Endothelial cell of umbilical vein (primary cell): ENCODE measurements around the gene ARL6IP6. TPM values are rescaled to one million over a fixed set of nuclear protein-coding genes. Genes with fewer than 3 reads are reported as not detected.
"Not testable (repeated sequence)": the region's sequence is repeated elsewhere in the genome, so short reads cannot be mapped to it uniquely, and the experiment has no call there.

ENCODE experiments used
- BruUV-seq: library from RNA; stranded (reverse); fragments of 400-500 nt; replicated peaks from 2 replicates; lab custom pipeline; 2021; lab: Mats Ljungman, UMichigan
- CTCF ChIA-PET: fragments of 300-600, 350-600 bp; sonication (Branson Sonifier 250); formaldehyde crosslinking; loops from one replicate; lab custom pipeline; 2021; ENCODE audit warnings: antibody characterized with exemption, inconsistent platforms; lab: Charles Lee
- POLR2A ChIA-PET: fragments of 300-600, 350-600 bp; sonication (Branson Sonifier 250); formaldehyde crosslinking; loops from one replicate; lab custom pipeline; 2021; ENCODE audit warnings: antibody characterized with exemption, inconsistent platforms; lab: Charles Lee
- DNase-seq: peaks from one replicate; pipeline ENCODE4 v3.0.0-alpha.2; 2011; ENCODE audit warnings: low read depth, low spot score
- FAIRE-seq: peaks from 2 replicates; lab custom pipeline; 2011; peaks lifted over from hg19 to GRCh38; lab: Jason Lieb, UNC
- H2AFZ ChIP-seq: 2 replicates; pipeline ENCODE4 v1.6.0; 2012; ENCODE audit warnings: low read depth, low read length, control low read depth, inconsistent platforms
- H3K27ac ChIP-seq: 2 replicates; pipeline ENCODE4 v1.5.1; 2011; ENCODE audit warnings: low read depth, mild to moderate bottlenecking, control low read depth, low read length, moderate library complexity; ENCODE audit not compliant: insufficient read depth
- H3K27me3 ChIP-seq, 2 experiments: 2 replicates each; pipeline versions ENCODE4 v1.6.0 to v1.6.1; 2011; ENCODE audit warnings: low read length in 2 of 2, mixed read lengths in 1 of 2; ENCODE audit not compliant: control insufficient read depth in 2 of 2, insufficient read depth in 2 of 2
- H3K36me3 ChIP-seq, 2 experiments: 2 replicates in 1 of 2; 3 replicates in 1 of 2; pipeline ENCODE4 v1.5.1; 2011; ENCODE audit warnings: low read length in 2 of 2, mild to moderate bottlenecking in 1 of 2, moderate library complexity in 1 of 2; ENCODE audit not compliant: control insufficient read depth in 2 of 2, insufficient read depth in 2 of 2; ENCODE audit errors: extremely low read depth in 1 of 2
- H3K4me1 ChIP-seq: 3 replicates; pipeline ENCODE4 v1.5.1; 2011; ENCODE audit warnings: mild to moderate bottlenecking, low read length; ENCODE audit not compliant: control insufficient read depth, insufficient read depth; ENCODE audit errors: extremely low read depth
- H3K4me2 ChIP-seq: 2 replicates; pipeline ENCODE4 v1.6.1; 2011; ENCODE audit warnings: low read length, control low read depth, mixed read lengths; ENCODE audit not compliant: insufficient read depth
- H3K4me3 ChIP-seq, 3 experiments: fragments of 200-600 bp in 1 of 3; sonication (generic), shearing (Covaris generic) in 1 of 3; replicated peaks in 1 of 3; 2 replicates each; pipeline ENCODE4 v1.5.1; 2011 to 2016; ENCODE audit warnings: control low read depth in 3 of 3, low read length in 3 of 3, mild to moderate bottlenecking in 2 of 3, inconsistent platforms in 1 of 3, low read depth in 1 of 3, moderate library complexity in 1 of 3; ENCODE audit not compliant: insufficient read depth in 1 of 3
- H3K79me2 ChIP-seq: 2 replicates; pipeline ENCODE4 v1.6.0; 2012; ENCODE audit warnings: low read length, inconsistent platforms; ENCODE audit not compliant: control insufficient read depth, insufficient read depth
- H3K9ac ChIP-seq: replicated peaks from 2 replicates; pipeline ENCODE3; 2011; ENCODE audit warnings: low read length, control low read depth; ENCODE audit not compliant: insufficient read depth; ENCODE audit errors: extremely low read depth
- H3K9me1 ChIP-seq: replicated peaks from 3 replicates; pipeline ENCODE4 v1.6.0; 2011; ENCODE audit warnings: mild to moderate bottlenecking, low read length; ENCODE audit not compliant: control insufficient read depth, insufficient read depth; ENCODE audit errors: extremely low read depth
- H3K9me3 ChIP-seq: replicated peaks from 2 replicates; pipeline ENCODE4 v1.5.1; 2012; ENCODE audit warnings: low read length, inconsistent platforms; ENCODE audit not compliant: control insufficient read depth, insufficient read depth
- H4K20me1 ChIP-seq: replicated peaks from 2 replicates; pipeline ENCODE3; 2011; ENCODE audit warnings: mild to moderate bottlenecking, low read length; ENCODE audit not compliant: control insufficient read depth, insufficient read depth; ENCODE audit errors: extremely low read depth
- CTCF ChIP-seq, 2 donors: IDR thresholded peaks; 1 replicate in 1 of 2; 2 replicates in 1 of 2; pipeline ENCODE4 v1.5.1; 2011; ENCODE audit warnings: low read length in 2 of 2, mild to moderate bottlenecking in 2 of 2, moderate library complexity in 2 of 2, control low read depth in 1 of 2, inconsistent platforms in 1 of 2, low read depth in 1 of 2; ENCODE audit not compliant: insufficient read depth in 1 of 2; ENCODE audit errors: extremely low read depth in 1 of 2
- MYC ChIP-seq: IDR thresholded peaks from one replicate; pipeline ENCODE4 v1.6.1; 2011; ENCODE audit warnings: mild to moderate bottlenecking, low read depth, low read length
- POLR2A ChIP-seq: IDR thresholded peaks from 2 replicates; pipeline ENCODE4 v1.6.1; 2012; ENCODE audit warnings: low read depth, mild to moderate bottlenecking, control low read depth, low read length
- dilution Hi-C: fragments of 300-500 bp; cut with MboI; formaldehyde crosslinking; loops from one replicate; pipeline ENCODE4 v1.15.0; 2019; ENCODE audit warnings: low sequenced_read_pairs; ENCODE audit not compliant: extremely low pct_ligation_motif_present
- intact Hi-C: fragments of 100-400 bp; cut with micrococcal nuclease; formaldehyde crosslinking; loops from one replicate; pipeline ENCODE4 v1.10.0; 2022
- polyA plus RNA-seq, 4 experiments: library from polyadenylated mRNA; depleted of rRNA in 3 of 4; stranded (reverse) in 3 of 4; unstranded in 1 of 4; fragments of >200 nt; gene quantifications; 2 replicates each; pipeline versions ENCODE4 v1.2.1 to v1.2.3, GENCODE V29; 2011 to 2012; ENCODE audit warnings: missing spikeins in 1 of 4
- total RNA-seq: library from RNA; stranded (reverse); gene quantifications from 2 replicates; pipeline ENCODE4 v1.2.3, GENCODE V29; 2021

The ARL6IP6 gene
- total and polyA plus RNA-seq, 2 donors (not counting 3 experiments of a cell fraction or from before 2014, with no cell fraction given), result 36.5 to 57.8 TPM

- POLR2A ChIA-PET, result no interaction called here
- intact Hi-C loops (loop anchor here (1.0 to 5.0 kb wide), 5 partner anchors 566 to 1636 kb away; partner anchors contain the start of genes RPRM and STAM2), dilution Hi-C loops (no loop called here)
- no peaks in the 10 kb centered on the region for H4K20me1 ChIP-seq
- H3K9me3 ChIP-seq, result no peaks in the 10 kb centered on the region
- H3K4me2 ChIP-seq, result no peak overlapping the region
- no peak overlapping the region for H3K27ac ChIP-seq
- FAIRE-seq (peak; percentile 8), DNase-seq (peak; percentile 78)
- no peaks in the 10 kb centered on the region for H3K27me3 ChIP-seq
- CTCF ChIA-PET, result interaction anchor here (0.6 to 0.9 kb wide), 3 partner anchors 11 to 739 kb away, joined by 3 to 4 read pairs (median 3); no protein-coding TSS in a partner anchor
- H3K79me2 ChIP-seq, result peaks cover 1% of the 10 kb centered on the region
- no peak overlapping the region for H3K9ac ChIP-seq
- no peak for TF ChIP-seq MYC
- TF ChIP-seq CTCF (IDR thresholded peaks at IDR 0.05; ENCODE audit: extremely low read depth in 1 of 2, insufficient read depth in 1 of 2, low read depth in 1 of 2, low read length in 2 of 2), result peak; percentile 52
- H3K36me3 ChIP-seq, result peaks cover 1 to 10% of the 10 kb centered on the region in 2 experiments
- no peak overlapping the region for H3K4me3 ChIP-seq
- H3K4me1 ChIP-seq, result peaks cover 5% of the 10 kb centered on the region
- BruUV-seq, result no TSS peak
- no peak overlapping the region for H2AFZ ChIP-seq
- H3K9me1 ChIP-seq, result no peaks in the 10 kb centered on the region
Measured at GRCh38 chr2:152740743-152741328, 22.4 kb downstream of the ARL6IP6 start.

- H3K9ac ChIP-seq, result no peak overlapping the region
- TF ChIP-seq CTCF (IDR thresholded peaks at IDR 0.05; ENCODE audit: extremely low read depth in 1 of 2, insufficient read depth in 1 of 2, low read depth in 1 of 2, low read length in 2 of 2), result peak; percentile 4 to 42
- no peak for TF ChIP-seq POLR2A
- peaks cover 0 to 7% of the 10 kb centered on the region in 2 experiments for H3K36me3 ChIP-seq
- no peak overlapping the region for H3K27ac ChIP-seq
- H3K79me2 ChIP-seq, result peaks cover 1% of the 10 kb centered on the region
- intact Hi-C loops (loop anchor here (5.0 kb wide), 2 partner anchors 706 to 1634 kb away; no protein-coding TSS in a partner anchor), dilution Hi-C loops (no loop called here)
- H3K4me1 ChIP-seq, result no peaks in the 10 kb centered on the region
- H3K4me2 ChIP-seq, result no peak overlapping the region
- FAIRE-seq (peak; percentile 64), DNase-seq (peak; percentile 11)
- no peaks in the 10 kb centered on the region for H3K9me3 ChIP-seq
- no peak overlapping the region for H2AFZ ChIP-seq
- BruUV-seq, result no TSS peak
- no peaks in the 10 kb centered on the region for H4K20me1 ChIP-seq
- ChIA-PET CTCF (interaction anchor here (0.6 to 2.1 kb wide), 14 partner anchors 9 to 1633 kb away, joined by 3 to 8 read pairs (median 4); partner anchors contain the start of genes PRPF40A and RPRM), POLR2A (no interaction called here)
- H3K9me1 ChIP-seq, result no peaks in the 10 kb centered on the region
- no peaks in the 10 kb centered on the region for H3K27me3 ChIP-seq
- no peak overlapping the region for H3K4me3 ChIP-seq
Measured at GRCh38 chr2:152743002-152743401, 24.6 kb downstream of the ARL6IP6 start.

GRCh38 chr2:152747751-152748150, 29.3 kb downstream of the ARL6IP6 start:
- dilution Hi-C loops, H3K36me3 ChIP-seq, H3K27me3 ChIP-seq, H3K9ac ChIP-seq, DNase-seq, POLR2A ChIA-PET, H3K9me1 ChIP-seq, FAIRE-seq, H3K4me1 ChIP-seq, H3K9me3 ChIP-seq, intact Hi-C loops, H3K4me2 ChIP-seq, H3K79me2 ChIP-seq, H3K27ac ChIP-seq, CTCF ChIA-PET, H4K20me1 ChIP-seq, H2AFZ ChIP-seq, BruUV-seq, H3K4me3 ChIP-seq: not testable (repeated sequence)
